Superior temporal gyrus (tissue), 1 donor: ENCODE results near the gene ERAS.
A peak's percentile ranks its signal among the peaks of the same experiment; 100 is the strongest.
"Not testable (repeated sequence)": the region's sequence is repeated elsewhere in the genome, so short reads cannot be mapped to it uniquely, and the experiment has no call there.

Experiments
- DNase-seq: peaks from one replicate; pipeline ENCODE4 v3.0.0-alpha.2; 2016; ENCODE audit errors: extremely low spot score

Gene ERAS

DNA sequence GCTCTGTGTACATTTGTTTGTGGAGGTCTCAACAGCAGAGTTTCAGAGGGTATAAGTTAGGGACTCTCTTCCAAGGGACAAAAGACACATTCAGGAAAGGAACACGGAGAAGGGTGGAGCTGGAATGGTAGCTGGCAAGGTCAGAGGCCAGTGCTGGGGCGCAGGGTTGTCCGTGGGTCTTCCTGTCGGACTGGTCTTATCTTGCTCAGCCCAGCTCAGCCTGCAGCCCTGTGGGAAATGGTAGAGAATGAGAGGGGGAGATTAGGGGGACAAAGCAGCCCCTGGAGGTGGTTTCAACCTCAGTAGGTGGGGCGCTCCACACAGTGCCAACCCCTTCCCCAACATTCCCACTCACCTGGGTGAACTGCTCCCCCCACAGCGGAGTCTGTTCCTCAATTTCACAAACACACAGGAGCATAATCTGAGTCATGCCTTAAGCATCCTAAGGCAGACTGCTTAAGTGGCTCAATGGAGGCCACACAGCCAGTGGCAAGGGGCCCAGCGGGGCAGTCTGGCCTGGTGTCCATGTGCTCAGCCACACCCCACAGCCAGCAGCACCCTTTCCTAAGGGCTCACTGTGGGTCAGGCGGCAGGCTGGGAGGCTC lies 31.3 kb upstream of the ERAS start:
- DNase-seq: no peak

DNA sequence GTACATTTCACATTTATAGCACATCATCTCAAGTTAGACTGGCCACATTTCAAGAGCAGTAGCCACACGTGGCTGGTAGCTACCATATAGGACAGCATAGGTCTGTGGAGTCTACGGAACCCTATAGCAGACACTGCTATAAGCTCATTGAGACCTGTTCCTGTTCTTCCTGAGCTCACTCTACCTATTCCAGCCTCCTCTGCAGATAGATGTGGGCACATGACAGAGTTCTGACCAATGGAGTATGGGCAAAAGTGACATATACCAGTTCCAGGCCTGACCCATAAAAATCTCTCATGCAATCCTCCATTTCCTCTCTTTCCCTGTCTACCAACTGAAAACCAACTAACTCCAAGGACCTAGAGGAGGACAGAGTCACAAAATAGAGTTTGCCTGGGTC lies 28.0 kb upstream of the ERAS start:
- no peak for DNase-seq

DNA sequence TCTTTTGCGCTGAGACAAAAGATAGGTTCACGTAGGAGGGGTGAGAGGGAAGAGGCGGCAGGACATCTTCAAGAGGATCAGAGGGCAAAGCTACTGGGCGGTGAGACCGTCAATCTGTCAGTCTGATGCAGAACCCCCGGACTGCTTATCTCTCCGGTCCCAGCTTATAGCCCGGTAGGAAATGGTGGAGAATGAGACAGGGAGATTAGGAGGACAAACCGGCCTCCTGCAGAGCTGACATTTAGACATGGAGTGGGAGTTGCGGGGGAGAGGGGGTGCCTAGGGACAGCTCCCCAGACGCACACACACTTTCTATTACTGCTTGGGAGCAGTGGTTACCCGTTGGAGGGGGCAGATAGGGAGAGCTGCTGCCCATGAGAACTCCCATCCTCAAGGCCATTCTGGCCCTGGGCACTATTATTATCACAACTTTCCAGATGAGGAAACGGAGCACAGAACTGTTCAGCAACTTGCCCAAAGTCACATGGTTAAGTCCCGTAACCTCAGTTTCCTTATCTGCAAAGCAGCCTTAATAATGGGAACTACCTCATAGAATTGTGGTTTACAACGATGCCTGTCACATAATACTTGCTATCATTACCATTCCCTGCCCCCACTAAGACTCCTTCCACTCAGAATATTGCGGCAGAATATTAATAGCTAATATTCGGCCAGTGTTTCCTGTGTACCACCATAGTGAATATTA lies 25.6 kb upstream of the ERAS start:
- DNase-seq: no peak

DNA sequence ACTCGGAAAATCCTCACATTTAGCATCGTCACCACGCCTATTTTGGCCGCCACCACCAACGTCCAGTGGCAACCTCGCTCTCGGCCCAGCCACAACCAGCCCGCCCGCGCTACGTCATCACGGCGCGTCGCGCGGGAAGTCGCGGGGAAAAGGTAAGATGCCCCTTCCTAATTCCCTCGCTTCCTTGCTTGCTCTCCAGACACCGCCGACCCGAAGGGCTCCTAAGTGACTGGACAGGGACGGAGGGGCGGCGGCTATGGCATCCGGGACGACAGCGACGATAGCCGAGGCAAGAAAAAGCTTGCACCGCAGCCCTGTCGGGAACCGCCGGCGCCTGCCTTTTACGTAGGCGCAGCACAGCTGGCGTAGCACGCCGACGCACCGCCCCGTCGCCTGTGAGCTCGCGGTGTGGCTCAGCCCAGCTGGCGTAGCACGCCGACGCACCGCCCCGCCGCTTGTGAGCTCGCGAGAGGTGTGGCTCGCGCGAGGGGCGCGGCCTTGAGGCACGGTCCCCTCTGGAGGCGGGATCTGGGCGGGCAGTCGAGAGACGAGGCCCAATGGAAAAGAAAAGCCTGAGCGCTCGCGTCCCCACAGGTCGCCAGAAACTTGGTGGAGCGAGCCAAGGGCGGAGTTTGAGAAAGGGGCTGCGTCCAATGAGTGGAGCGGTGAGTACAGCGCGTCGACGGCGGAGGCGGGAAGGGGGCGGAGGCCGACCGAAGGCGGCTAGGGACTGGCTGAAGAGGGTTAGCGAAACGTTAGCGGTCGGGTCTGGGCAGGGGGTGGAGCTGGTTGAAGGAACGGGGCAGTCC lies 24.8 kb upstream of the ERAS start, which contains the start of gene HDAC6:
HDAC6 (plus strand) TSS at position 788 of the 809 bp plus-strand sequence. CDS start 626 bp downstream, outside the sequence.
- peak; percentile 95 for DNase-seq

DNA sequence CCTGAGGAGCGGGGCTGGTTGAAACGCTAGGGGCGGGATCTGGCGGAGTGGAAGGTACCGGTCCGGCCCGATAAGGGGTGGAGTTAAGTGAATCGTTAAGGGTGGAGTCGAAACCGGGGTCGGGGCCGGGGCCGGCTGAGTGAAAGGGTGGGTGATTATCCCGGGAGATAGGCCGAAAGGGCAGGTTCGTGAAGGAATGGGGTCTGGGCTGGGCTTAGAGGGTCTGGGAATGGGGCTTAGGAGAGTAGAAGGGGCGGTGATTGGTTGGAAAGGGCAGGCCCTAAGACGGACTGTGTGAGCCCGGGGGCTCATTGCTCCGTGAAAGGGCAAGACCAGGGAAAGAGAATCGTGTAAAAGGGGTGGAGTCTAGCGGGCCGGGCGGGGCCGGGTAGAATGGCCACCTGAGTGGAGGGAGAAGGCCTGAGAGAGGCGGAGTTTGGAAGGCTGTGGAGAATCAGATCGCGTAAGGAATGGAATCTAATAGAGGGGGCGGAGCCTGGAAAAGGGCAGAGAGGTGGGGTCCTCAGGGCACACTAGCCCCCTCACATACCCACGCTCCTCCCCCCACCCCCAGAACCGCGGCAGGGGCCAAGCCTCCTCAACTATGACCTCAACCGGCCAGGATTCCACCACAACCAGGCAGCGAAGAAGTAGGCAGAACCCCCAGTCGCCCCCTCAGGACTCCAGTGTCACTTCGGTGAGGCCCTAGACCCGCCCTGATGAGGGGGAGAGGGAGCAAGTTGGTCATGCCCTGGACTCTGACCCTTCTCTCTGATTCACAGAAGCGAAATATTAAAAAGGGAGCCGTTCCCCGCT lies 24.0 kb upstream of the ERAS start:
- DNase-seq: peak; percentile 14

DNA sequence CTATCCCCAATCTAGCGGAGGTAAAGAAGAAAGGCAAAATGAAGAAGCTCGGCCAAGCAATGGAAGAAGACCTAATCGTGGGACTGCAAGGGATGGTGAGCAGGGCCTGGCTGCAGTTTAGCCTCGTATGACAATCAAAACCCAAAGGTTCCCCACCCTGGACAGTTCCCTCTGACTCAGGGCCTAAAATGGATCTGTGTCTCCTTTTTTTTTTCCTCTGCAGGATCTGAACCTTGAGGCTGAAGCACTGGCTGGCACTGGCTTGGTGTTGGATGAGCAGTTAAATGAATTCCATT lies 23.5 kb upstream of the ERAS start:
- no peak for DNase-seq

DNA sequence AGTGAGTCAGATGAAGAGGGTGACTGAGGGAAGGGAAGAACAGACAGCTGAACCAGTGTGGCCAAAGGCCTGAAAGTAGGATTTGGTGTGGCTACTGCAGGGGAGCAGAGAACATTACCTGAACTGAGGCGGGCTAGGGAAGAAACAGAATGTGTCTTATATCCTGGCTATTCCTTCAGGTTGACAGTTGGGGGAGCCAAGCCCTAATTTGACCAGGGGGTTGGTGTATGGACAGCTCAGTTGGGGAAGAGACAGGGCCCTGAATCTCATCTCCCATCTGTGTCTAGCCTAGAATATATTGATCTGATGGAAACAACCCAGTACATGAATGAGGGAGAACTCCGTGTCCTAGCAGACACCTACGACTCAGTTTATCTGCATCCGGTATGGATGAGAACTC lies 20.2 kb upstream of the ERAS start:
- DNase-seq: no peak

DNA sequence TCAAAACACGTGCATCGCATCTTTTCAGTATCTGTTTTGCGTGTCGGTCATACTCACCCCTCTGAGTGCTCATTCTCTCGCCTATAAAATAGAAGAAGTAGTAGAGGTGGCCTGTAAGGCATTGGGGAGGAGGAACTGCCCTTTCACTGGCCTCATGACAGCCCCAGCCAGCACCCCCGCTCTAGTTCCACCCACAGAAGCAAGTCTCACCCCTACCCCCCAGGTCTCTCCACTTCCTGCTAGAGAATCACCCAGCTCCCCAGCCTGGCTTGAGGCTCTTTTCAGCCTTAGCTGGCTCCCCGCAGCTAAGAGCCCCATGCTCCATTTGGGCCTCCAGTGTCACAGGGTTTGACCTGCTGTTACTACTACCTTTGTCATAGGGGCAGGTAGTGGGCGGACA lies 12.7 kb upstream of the ERAS start:
- DNase-seq: no peak

DNA sequence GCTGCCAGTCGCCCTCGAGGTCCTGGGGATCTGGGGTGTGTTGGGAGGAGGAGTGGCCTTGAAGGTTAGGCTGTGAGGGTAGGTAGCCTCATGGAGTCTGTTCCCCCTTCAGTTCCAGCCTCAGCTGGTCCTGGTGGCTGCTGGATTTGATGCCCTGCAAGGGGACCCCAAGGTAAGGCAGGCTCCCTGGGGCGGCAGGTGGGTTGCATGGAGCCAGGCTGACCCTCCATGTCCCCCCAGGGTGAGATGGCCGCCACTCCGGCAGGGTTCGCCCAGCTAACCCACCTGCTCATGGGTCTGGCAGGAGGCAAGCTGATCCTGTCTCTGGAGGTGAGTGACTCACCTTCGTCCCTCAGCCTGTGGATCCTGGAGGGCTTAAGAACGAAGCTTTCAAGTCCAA lies 11.6 kb upstream of the ERAS start:
- no peak for DNase-seq

DNA sequence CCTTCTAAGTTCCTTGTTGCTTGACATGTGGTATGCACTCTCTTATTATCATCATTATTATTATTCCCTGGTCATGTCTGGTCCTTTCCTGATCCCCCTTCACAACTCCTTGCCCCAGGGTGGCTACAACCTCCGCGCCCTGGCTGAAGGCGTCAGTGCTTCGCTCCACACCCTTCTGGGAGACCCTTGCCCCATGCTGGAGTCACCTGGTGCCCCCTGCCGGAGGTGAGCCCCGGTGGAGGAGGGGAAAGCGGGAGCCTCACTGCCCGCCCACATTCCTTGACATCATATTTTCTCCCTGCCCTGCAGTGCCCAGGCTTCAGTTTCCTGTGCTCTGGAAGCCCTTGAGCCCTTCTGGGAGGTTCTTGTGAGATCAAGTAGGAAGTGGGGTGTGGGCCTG lies 11.0 kb upstream of the ERAS start:
- no peak for DNase-seq

DNA sequence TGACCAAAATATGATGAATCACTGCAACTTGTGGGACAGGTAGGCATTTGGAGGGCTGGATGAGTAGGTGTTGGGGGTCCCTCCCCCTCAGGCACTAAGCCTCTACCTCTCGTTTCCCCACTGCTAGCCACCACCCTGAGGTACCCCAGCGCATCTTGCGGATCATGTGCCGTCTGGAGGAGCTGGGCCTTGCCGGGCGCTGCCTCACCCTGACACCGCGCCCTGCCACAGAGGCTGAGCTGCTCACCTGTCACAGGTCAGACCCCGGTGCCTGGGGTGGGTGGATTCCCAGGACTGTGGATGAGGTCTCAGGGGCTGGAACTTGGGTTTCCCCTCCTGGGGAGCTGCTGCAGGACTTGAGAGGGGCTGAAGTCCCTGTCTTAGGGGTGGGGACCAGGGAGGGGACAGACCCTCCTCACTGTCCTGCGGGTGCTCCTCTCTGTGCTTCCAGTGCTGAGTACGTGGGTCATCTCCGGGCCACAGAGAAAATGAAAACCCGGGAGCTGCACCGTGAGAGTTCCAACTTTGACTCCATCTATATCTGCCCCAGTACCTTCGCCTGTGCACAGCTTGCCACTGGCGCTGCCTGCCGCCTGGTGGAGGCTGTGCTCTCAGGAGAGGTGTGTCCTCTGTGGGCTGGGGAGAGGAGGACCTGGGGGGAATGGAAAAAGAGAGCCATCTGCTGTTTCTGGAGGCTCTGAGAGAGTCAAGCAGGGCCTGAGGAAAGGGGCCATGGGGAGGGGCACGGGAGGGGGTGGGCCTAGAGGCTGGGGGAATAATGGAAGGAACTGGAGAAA lies 10.1 kb upstream of the ERAS start:
- DNase-seq: no peak

DNA sequence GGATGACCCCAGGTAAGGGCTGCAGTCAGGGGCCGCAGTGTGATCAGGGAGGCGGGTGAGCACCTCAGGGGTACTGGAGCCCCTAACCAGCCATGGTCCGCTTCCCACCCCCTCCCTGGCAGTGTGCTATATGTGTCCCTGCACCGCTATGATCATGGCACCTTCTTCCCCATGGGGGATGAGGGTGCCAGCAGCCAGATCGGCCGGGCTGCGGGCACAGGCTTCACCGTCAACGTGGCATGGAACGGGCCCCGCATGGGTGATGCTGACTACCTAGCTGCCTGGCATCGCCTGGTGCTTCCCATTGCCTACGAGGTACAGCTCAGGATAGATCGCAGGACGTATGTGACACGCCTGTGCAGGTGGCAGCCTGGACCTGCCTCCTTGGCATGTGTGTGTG lies 8.2 kb upstream of the ERAS start:
- no peak for DNase-seq

DNA sequence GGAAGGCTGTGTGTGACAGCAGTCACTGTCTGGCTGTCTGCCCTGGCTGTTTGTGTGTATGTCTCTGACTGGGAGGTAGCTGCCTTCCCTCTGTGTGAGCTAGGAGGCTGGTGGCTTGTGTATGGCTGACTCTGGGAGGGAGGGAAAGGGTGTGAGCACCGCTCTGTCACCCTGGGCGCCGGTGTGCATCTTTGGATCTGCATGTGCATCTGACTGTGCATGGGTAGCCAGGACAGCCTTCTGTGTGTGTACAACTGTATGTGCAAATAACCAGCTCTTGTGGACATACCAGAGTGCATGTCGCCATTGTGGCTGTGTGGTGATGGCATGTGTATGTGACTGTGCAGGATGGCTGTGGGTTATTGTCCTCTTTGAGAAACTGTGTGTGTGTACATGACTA lies 7.4 kb upstream of the ERAS start:
- no peak for DNase-seq

DNA sequence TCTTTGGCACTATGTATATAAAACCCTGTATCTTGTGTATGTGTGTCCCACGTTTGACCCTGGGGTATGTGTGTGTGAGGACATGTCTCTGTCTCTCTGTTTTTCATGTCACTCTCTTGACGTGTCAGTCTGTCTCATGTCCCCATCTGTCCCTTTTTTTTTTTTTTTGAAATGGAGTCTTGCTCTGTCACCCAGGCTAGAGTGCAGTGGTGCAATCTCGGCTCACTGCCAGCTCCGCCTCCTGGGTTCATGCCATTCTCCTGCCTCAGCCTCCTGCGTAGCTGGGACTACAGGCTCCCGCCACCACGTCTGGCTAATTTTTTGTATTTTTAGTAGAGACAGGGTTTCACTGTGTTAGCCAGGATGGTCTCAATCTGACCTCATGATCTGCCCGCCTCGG lies 6.9 kb upstream of the ERAS start:
- not testable (repeated sequence) for DNase-seq

DNA sequence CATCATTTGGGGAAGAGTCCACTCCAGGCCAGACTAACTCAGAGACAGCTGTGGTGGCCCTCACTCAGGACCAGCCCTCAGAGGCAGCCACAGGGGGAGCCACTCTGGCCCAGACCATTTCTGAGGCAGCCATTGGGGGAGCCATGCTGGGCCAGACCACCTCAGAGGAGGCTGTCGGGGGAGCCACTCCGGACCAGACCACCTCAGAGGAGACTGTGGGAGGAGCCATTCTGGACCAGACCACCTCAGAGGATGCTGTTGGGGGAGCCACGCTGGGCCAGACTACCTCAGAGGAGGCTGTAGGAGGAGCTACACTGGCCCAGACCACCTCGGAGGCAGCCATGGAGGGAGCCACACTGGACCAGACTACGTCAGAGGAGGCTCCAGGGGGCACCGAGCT lies 3.3 kb upstream of the ERAS start:
- no peak for DNase-seq

DNA sequence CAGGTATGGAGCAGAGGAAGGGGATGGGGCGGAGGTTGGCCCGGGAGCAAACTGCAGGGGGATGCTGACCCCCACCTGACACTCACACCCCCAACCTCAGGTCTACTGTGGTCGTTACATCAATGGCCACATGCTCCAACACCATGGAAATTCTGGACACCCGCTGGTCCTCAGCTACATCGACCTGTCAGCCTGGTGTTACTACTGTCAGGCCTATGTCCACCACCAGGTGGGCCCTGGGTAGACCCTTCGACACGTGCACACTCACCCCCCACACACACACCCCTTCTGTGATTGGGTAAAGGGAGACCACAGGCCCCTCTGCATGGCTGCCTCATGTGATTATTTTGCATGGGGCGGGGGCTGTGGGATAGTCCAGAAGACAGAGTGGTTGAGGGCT lies 2.2 kb upstream of the ERAS start:
- no peak for DNase-seq

DNA sequence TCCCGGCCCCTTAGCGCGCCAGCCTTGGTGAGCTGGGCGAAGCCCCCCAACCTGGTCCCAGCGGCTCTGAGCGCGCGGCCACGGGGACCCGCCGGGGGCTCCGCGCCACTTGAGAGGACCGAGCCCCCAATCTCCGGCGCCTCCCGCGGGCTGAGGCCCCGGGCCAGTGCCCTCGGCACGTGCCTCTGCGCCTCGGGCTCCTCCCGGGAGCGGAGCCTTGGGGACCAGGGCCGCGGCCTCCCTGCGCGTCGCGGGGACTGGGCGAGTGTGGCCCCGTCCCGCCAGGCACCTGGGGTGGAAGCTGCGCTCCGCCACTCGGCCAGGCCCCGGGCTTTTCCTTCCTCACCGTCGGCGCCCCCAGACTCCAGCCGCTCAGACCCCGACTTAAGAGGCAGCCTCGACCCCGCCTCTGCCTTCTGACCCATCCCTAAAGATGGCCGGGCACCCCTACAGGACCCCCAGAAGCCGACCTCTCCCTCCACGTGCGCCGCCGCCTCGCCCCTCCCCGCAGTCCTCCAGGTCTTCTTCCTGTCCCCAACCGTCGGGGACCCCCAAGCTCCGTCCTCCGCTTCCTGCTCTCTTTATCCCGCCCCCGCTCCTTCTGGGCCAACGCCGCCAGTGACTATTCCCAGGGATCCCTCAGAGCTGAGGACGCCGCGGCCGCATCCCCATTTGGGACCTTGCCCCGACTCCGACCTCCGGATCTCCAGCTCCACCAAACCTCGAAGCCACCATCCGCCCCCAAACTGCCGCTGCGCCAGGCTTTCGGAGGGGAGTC lies 752 bp downstream of the ERAS start:
- DNase-seq: no peak

DNA sequence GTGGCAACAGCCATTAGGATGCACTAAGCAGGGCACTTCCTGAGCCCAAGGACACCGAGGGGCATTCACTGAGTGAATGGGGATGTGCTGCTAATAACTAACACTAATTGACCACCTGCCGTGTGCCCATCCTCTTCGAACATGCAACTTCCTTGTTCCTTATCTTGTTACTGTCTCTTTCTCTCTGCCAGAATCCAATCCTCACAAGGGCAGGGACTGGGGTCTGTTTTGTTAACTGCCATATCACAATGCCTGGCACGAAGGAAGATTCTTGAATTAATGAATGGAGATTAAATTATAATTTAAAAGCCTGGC lies 1.3 kb downstream of the ERAS start:
- no peak for DNase-seq

DNA sequence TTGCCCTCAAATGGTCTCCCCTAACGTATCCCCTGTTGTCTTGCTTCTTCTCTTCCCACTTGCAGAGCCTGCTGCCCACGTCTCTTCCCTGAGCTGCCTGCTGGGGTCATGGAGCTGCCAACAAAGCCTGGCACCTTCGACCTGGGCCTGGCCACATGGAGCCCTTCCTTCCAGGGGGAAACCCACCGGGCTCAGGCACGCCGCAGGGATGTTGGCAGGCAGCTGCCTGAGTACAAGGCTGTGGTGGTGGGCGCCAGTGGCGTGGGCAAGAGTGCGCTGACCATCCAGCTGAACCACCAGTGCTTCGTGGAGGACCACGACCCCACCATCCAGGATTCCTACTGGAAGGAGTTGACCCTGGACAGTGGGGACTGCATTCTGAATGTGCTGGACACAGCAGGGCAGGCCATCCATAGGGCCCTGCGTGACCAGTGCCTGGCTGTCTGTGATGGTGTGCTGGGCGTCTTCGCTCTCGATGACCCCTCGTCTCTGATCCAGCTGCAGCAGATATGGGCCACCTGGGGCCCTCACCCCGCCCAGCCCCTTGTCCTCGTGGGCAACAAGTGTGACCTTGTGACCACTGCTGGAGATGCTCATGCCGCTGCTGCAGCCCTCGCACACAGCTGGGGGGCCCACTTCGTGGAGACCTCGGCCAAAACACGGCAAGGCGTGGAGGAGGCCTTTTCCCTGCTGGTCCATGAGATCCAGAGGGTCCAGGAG lies 2.9 kb downstream of the ERAS start:
- DNase-seq: no peak
